GM19043 (cell line): Measurements from ENCODE around the gene OTUB2.
"Not testable (repeated sequence)": the region's sequence is repeated elsewhere in the genome, so short reads cannot be mapped to it uniquely, and the experiment has no call there.

Experiments used
- ATAC-seq: cut with Tn5 transposase; IDR thresholded peaks from one replicate; pipeline ENCODE4 v1.9.1; 2021; ENCODE audit warnings: low read depth; ENCODE audit not compliant: unreplicated experiment

OTUB2 gene

GRCh38 chr14:94052199-94052598 lies 26.1 kb downstream of the OTUB2 start:
- ATAC-seq: no peak

GRCh38 chr14:94052662-94053061 lies 26.5 kb downstream of the OTUB2 start:
- no peak for ATAC-seq

- no peak for ATAC-seq
Measured at GRCh38 chr14:94054401-94054800, 28.3 kb downstream of the OTUB2 start.

GRCh38 chr14:94054936-94055335 lies 28.8 kb downstream of the OTUB2 start:
- ATAC-seq: no peak

- peak; percentile 63 for ATAC-seq
Measured at GRCh38 chr14:94056579-94057308, 30.6 kb downstream of the OTUB2 start.

- no peak for ATAC-seq
Measured at GRCh38 chr14:94058128-94058673, 32.1 kb downstream of the OTUB2 start.

- no peak for ATAC-seq
Measured at GRCh38 chr14:94058674-94059138, 32.6 kb downstream of the OTUB2 start.

GRCh38 chr14:94059998-94060397 lies 33.9 kb downstream of the OTUB2 start:
- no peak for ATAC-seq

- no peak for ATAC-seq
Measured at GRCh38 chr14:94062344-94062940, 36.3 kb downstream of the OTUB2 start.

- no peak for ATAC-seq
Measured at GRCh38 chr14:94066089-94066676, 40.0 kb downstream of the OTUB2 start.

GRCh38 chr14:94072076-94072475 lies 45.9 kb downstream of the OTUB2 start:
- not testable (repeated sequence) for ATAC-seq

- no peak for ATAC-seq
Measured at GRCh38 chr14:94074534-94074933, 48.4 kb downstream of the OTUB2 start.

GRCh38 chr14:94075008-94075407 lies 48.9 kb downstream of the OTUB2 start:
- no peak for ATAC-seq

- ATAC-seq: no peak
Measured at GRCh38 chr14:94077111-94077821, 51.1 kb downstream of the OTUB2 start.

- ATAC-seq: no peak
Measured at GRCh38 chr14:94077823-94078222, 51.7 kb downstream of the OTUB2 start.

GRCh38 chr14:94079891-94080620 lies 53.9 kb downstream of the OTUB2 start:
- ATAC-seq: no peak

GRCh38 chr14:94080621-94081385 lies 54.7 kb downstream of the OTUB2 start, which contains the start of the genes DDX24 and IFI27L1:
Gene DDX24 (minus strand): TSS chr14:94081202. CDS start chr14:94079742, 1,460 bp downstream.
Gene IFI27L1 (plus strand): TSS chr14:94081310. CDS start chr14:94096938, 15,628 bp downstream.
- peak; percentile 98 for ATAC-seq

GRCh38 chr14:94081386-94081820 lies 55.3 kb downstream of the OTUB2 start:
- ATAC-seq: peak; percentile 25

- ATAC-seq: no peak
Measured at GRCh38 chr14:94087891-94088290, 61.8 kb downstream of the OTUB2 start.
